LNCAP (cell line): Measurements from ENCODE around the gene GANC.

Experiments used
- TF ChIP-seq, protein P1 (sequence below): fragments of 450-650 bp; IDR thresholded peaks from 2 replicates; pipeline ENCODE4 v1.5.1; 2017; ENCODE audit warnings: mild to moderate bottlenecking

The GANC gene

DNA sequence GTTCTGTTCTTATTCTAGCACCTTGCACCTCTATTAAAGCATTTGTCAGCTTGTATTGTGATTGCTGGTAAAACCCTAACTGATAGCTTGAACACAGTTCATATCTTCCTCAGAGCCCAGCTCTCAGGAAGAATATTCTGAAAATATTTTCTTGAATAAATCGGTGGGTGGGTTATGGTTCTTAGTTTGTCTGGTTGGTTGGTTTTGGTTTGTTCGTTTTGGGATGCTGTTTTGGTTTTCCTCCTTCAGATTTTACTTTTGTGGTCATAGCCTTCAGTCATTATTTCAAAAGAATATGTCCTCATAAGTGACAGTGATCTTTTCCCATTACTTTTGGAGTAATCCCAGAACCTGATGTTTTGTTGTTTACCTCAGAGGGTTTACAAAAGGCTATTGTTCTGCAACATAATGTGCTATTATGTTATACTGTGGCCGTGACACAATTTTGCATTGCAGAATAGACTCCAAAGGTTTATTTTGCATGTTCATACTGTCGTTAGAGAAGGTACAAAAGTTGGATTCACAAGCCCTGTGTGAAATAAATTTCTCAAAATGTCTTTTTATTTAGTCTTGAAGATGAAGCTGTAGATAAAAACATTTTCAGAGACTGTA lies 2.9 kb downstream of the GANC start:
- TF ChIP-seq, protein P1, sequence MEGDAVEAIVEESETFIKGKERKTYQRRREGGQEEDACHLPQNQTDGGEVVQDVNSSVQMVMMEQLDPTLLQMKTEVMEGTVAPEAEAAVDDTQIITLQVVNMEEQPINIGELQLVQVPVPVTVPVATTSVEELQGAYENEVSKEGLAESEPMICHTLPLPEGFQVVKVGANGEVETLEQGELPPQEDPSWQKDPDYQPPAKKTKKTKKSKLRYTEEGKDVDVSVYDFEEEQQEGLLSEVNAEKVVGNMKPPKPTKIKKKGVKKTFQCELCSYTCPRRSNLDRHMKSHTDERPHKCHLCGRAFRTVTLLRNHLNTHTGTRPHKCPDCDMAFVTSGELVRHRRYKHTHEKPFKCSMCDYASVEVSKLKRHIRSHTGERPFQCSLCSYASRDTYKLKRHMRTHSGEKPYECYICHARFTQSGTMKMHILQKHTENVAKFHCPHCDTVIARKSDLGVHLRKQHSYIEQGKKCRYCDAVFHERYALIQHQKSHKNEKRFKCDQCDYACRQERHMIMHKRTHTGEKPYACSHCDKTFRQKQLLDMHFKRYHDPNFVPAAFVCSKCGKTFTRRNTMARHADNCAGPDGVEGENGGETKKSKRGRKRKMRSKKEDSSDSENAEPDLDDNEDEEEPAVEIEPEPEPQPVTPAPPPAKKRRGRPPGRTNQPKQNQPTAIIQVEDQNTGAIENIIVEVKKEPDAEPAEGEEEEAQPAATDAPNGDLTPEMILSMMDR = no peak

DNA sequence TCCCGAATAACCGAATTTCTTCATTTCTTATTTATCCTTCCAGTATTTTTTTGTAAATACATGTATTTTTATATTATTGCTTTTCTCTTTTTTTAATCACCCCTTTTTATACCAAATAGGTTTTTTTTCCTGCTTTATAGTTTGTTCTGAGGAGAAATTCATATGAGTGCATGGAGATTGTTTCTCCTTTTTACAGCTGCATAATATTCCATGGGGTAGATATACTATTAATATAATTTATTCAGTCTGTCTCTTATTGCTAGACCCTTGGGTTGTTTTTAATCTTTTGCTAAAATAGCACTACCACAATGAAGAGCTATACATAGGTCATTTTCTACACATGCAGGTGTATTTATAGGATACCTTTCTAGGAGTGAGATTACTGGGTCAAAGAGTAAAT lies 3.8 kb downstream of the GANC start:
- TF ChIP-seq, protein P1 = no peak

DNA sequence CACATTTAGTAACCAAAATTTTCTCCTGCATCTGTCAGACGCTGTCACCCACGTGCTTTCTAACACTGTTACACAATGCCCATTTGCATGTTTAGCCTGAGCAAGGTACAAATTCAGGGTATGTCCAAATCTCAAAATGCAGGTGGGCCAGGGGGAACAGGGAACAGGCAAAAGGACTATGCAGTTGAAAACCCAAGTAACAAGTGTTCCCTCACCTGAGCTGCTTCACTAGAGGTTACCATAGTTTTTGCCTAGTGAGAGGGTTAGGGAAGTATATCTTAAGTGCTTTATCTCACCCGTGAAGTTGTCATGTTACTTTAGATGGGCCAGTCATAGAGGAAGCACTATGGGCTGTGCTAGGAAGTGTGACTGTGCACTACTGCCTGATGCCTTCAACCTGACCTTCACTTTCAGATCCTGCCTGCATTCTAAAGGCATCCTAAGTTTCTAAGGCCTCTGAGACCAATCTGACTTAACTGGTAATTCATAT lies 6.3 kb downstream of the GANC start:
- TF ChIP-seq, protein P1 = no peak

DNA sequence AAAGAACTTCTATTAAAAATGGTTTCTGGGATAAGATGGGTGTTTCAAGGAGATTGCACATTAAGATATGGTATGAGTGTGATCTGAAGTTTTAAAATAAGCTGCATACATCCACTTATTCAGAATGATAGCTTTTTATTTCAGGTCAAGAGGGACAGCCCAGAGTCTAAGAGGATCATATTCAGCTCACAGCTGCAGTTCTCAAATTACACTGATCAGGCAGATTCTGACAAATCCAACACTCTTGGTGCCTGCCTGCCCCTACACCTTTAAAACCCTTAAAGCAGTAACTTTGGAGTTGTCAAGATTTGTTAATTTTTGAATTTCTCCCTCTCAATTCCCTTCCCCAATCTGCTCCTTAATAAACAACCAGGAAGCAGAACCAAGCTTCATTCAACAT lies 9.3 kb downstream of the GANC start:
- TF ChIP-seq, protein P1 = no peak

DNA sequence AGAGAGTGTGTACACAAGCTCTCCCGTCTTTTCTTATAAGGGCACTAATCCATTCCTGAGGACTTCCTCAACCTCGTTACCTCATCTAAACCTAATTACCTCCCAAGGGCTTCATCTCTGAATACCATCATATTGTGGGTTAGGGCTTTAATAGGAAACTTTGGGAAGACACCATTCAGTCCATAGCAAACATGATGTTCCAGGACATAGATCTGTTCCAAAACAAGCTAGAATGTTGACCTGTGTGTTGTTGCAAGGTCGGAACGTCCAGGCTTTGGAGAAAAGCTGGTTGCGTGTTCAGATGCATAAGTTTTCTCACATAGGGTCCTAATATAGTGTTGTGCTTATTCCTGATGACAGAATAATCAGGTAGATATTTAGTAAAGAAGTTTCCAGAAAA lies 9.9 kb downstream of the GANC start:
- TF ChIP-seq, protein P1 = no peak

DNA sequence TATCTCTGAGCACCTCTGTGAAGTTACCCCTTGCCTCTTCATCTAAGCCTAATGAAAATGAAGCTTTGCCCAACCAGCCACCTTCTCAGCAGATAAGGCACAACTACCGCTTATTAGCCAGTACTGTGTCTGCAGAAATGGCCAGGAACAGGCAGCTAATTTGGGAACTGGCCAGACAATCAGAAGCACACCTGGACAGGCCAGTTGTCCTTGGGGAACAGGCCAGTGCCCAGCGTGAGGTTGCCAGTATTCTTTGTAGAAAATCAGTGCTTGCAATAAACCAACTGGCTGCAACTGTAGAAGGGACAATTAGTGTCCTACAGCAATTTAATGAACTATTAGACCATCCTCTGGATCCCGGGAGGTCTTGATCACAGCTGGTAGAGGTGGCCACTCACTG lies 10.7 kb downstream of the GANC start:
- TF ChIP-seq, protein P1 = no peak

DNA sequence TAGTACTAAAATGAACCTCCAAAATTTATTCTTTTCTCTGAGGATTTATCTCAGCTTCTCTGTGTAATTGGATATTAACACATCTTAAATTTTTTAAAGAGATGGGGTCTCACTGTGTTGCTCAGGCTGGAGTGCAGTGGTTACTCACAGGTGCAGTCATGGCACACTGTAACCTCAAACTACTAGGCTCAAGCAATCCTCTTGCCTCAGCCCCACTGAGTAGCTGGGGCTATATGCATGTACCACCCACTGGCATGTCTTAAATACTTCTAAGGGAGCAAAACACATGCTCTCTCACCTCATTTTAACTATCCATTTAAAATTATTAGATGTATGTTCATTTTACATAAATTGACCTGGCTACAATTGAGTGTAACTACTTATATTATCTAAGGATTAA lies 11.6 kb downstream of the GANC start:
- TF ChIP-seq, protein P1 = no peak

DNA sequence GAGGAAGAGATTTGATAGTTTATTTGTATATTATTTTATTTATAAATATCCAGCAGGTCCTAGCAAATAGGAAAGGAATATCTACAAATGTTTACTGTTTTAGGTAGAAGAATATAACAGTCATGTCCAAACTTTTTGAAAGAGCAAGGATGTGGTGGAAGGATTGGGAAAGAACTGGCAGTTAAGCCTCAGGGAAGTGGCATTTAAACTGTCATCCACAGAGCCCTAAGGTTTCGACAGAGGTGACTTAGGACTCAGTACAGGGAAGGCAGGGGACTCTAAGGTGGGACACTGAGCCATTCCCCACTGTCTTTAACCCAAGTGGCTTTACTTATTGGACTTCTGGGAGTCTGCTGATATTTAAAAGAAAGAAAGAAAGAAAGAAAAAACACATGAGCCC lies 12.0 kb downstream of the GANC start:
- TF ChIP-seq, protein P1 = no peak
